K562 (cell line): ENCODE data around the gene EPHB2. TPM values are rescaled to one million over a fixed set of nuclear protein-coding genes. Genes with fewer than 3 reads are reported as not detected.
A peak's percentile ranks its signal among the peaks of the same experiment; 100 is the strongest.

Experiments
- ATAC-seq: fragments of 200-7000 bp; cut with Tn5 transposase; 3 replicates; pipeline ENCODE4 v1.9.1; 2020; ENCODE audit warnings: moderate library complexity
- BruUV-seq: library from RNA; stranded (reverse); fragments of 400-500 nt; replicated peaks from 2 replicates; lab custom pipeline; 2021; lab: Mats Ljungman, UMichigan
- CTCF ChIA-PET: fragments of 300-600 bp; formaldehyde crosslinking; extraction: SDS; loops from one replicate; lab custom pipeline; 2021; ENCODE audit warnings: low intra/inter-chr PET ratio; lab: Yijun Ruan, JAX
- POLR2A ChIA-PET: fragments of 300-600, 350-650 bp; sonication (Branson Sonifier 250); formaldehyde crosslinking; extraction: SDS; loops from one replicate; lab custom pipeline; 2021; ENCODE audit warnings: antibody characterized with exemption, inconsistent platforms; lab: Yijun Ruan, JAX
- DNase-seq, 4 experiments: peaks; one replicate each; pipeline versions ENCODE4 v3.0.0 to v3.0.0-alpha.2; 2011 to 2018; ENCODE audit warnings: low spot score in 3 of 4, mixed read lengths in 3 of 4; ENCODE audit errors: extremely low read depth in 1 of 4
- FAIRE-seq: peaks from 2 replicates; lab custom pipeline; 2011; peaks lifted over from hg19 to GRCh38; lab: Jason Lieb, UNC
- H2AFZ ChIP-seq: 2 replicates; pipeline ENCODE4 v1.6.0; 2011; ENCODE audit warnings: low read depth, low read length, control low read depth, inconsistent platforms
- H3K27ac ChIP-seq: fragments of 200-600 bp; 3 replicates; pipeline ENCODE4 v1.8.0; 2011; ENCODE audit warnings: low read depth, mild to moderate bottlenecking, control low read depth, inconsistent platforms, low read length, moderate library complexity, mixed read lengths; ENCODE audit errors: extremely low read depth
- H3K27me3 ChIP-seq, 2 experiments: fragments of 300-600 bp in 1 of 2; 2 replicates in 1 of 2; 3 replicates in 1 of 2; pipeline versions ENCODE4 v1.6.0 to v1.8.0; 2011; ENCODE audit warnings: inconsistent platforms in 2 of 2, low read length in 2 of 2, mild to moderate bottlenecking in 1 of 2, mixed read lengths in 1 of 2, moderate library complexity in 1 of 2; ENCODE audit not compliant: control insufficient read depth in 2 of 2, insufficient read depth in 2 of 2
- H3K36me3 ChIP-seq: fragments of 300-600 bp; 3 replicates; pipeline ENCODE4 v1.8.0; 2011; ENCODE audit warnings: mild to moderate bottlenecking, low read length, inconsistent platforms; ENCODE audit not compliant: control insufficient read depth, insufficient read depth
- H3K4me1 ChIP-seq, 2 experiments: fragments of 200-600 bp in 1 of 2; replicated peaks in 1 of 2; 2 replicates in 1 of 2; 3 replicates in 1 of 2; pipeline versions ENCODE4 v1.5.1 to v1.8.0; 2011; ENCODE audit warnings: inconsistent platforms in 2 of 2, low read length in 2 of 2, mild to moderate bottlenecking in 1 of 2, mixed read lengths in 1 of 2, moderate library complexity in 1 of 2; ENCODE audit not compliant: control insufficient read depth in 2 of 2, insufficient read depth in 2 of 2
- H3K4me2 ChIP-seq: 2 replicates; pipeline ENCODE4 v1.6.1; 2011; ENCODE audit warnings: low read length, control low read depth, inconsistent platforms, mixed read lengths; ENCODE audit not compliant: insufficient read depth
- H3K4me3 ChIP-seq: fragments of 200-600 bp; sonication (generic), shearing (Covaris generic); 2 replicates; pipeline ENCODE4 v1.5.1; 2016; ENCODE audit warnings: control low read depth, inconsistent platforms
- H3K79me2 ChIP-seq: fragments of 200-600 bp; 3 replicates; pipeline ENCODE4 v1.8.0; 2011; ENCODE audit warnings: low read length, inconsistent platforms; ENCODE audit not compliant: control insufficient read depth, insufficient read depth
- H3K9ac ChIP-seq, 2 experiments: 2 replicates each; pipeline versions ENCODE4 v1.6.0 to v1.6.1; 2011; ENCODE audit warnings: low read depth in 2 of 2, low read length in 2 of 2, control low read depth in 1 of 2, inconsistent platforms in 1 of 2, mild to moderate bottlenecking in 1 of 2, mixed read lengths in 1 of 2; ENCODE audit not compliant: insufficient read depth in 1 of 2
- H3K9me1 ChIP-seq: one replicate; pipeline ENCODE4 v1.6.0; 2011; ENCODE audit warnings: inconsistent platforms, mild to moderate bottlenecking, low read length, moderate library complexity; ENCODE audit not compliant: control insufficient read depth, insufficient read depth
- H3K9me3 ChIP-seq: replicated peaks from 2 replicates; pipeline ENCODE4 v1.5.1; 2011; ENCODE audit warnings: low read depth, low read length, inconsistent platforms; ENCODE audit not compliant: control insufficient read depth, insufficient read depth
- H4K20me1 ChIP-seq: replicated peaks from 2 replicates; pipeline ENCODE4 v1.6.1; 2011; ENCODE audit warnings: low read length, inconsistent platforms, mixed read lengths; ENCODE audit not compliant: control insufficient read depth, insufficient read depth
- BCOR ChIP-seq: fragments of 450-650 bp; IDR thresholded peaks from 2 replicates; pipeline ENCODE4 v1.6.1; 2016
- CBX1 ChIP-seq: sonication (generic); IDR thresholded peaks from 2 replicates; pipeline ENCODE4 v1.6.1; 2016; ENCODE audit warnings: antibody characterized with exemption, low read depth, mild to moderate bottlenecking
- CHD1 ChIP-seq: fragments of 200-600 bp; sonication (generic); IDR thresholded peaks from one replicate; pipeline ENCODE4 v1.6.1; 2012; ENCODE audit warnings: mild to moderate bottlenecking, moderate library complexity, low read length, inconsistent platforms
- ELF2 ChIP-seq: fragments of 250-450 bp; sonication (Bioruptor Pico); IDR thresholded peaks from 2 replicates; pipeline ENCODE4 v1.5.0; 2021; ENCODE audit warnings: mild to moderate bottlenecking
- FOS ChIP-seq: IDR thresholded peaks from 3 replicates; pipeline ENCODE4 v1.6.1; 2011; ENCODE audit not compliant: insufficient read length; ENCODE audit errors: extremely low read depth
- HIVEP1 ChIP-seq: fragments of 250-450 bp; sonication (Bioruptor Pico); IDR thresholded peaks from 2 replicates; pipeline ENCODE4 v1.4.0; 2020; ENCODE audit warnings: mild to moderate bottlenecking
- HNRNPH1 ChIP-seq: fragments of 200-400 bp; formaldehyde crosslinking; optimal IDR thresholded peaks from 2 replicates; pipeline ENCODE3; 2017; ENCODE audit warnings: low read depth, mild to moderate bottlenecking, low read length, moderate library complexity
- MEIS2 ChIP-seq: fragments of 450-650 bp; IDR thresholded peaks from 2 replicates; pipeline ENCODE4 v1.6.1; 2014; ENCODE audit warnings: mild to moderate bottlenecking; ENCODE audit not compliant: partially characterized antibody
- MYC ChIP-seq, 2 experiments: fragments of 250-450 bp in 1 of 2; sonication (Bioruptor Pico) in 1 of 2; IDR thresholded peaks; 2 replicates each; pipeline versions ENCODE4 v1.5.1 to v1.6.1; 2012 to 2021; ENCODE audit warnings: low read depth in 2 of 2, borderline replicate concordance in 1 of 2, improper control_type of control experiment in 1 of 2, low read length in 1 of 2, mild to moderate bottlenecking in 1 of 2, moderate library complexity in 1 of 2
- NRF1 ChIP-seq, 2 experiments: fragments of 450-650 bp; IDR thresholded peaks in 1 of 2; conservative IDR thresholded peaks in 1 of 2; 2 replicates each; pipeline ENCODE4 v1.6.1; 2014; ENCODE audit warnings: mild to moderate bottlenecking in 2 of 2
- RAD51 ChIP-seq: fragments of 450-650 bp; IDR thresholded peaks from 2 replicates; pipeline ENCODE4 v1.7.1; 2016; ENCODE audit warnings: low read depth, mild to moderate bottlenecking, borderline replicate concordance
- SMAD1 ChIP-seq: fragments of 150-350 bp; IDR thresholded peaks from 2 replicates; pipeline ENCODE4 v1.6.1; 2014; ENCODE audit warnings: low read length, low read depth; ENCODE audit not compliant: partially characterized antibody
- SP2 ChIP-seq: IDR thresholded peaks from 2 replicates; pipeline ENCODE4 v1.6.1; 2011; ENCODE audit warnings: mild to moderate bottlenecking, low read depth, low read length, moderate library complexity; ENCODE audit not compliant: poor library complexity, severe bottlenecking; ENCODE audit errors: extremely low read depth
- TARDBP ChIP-seq: fragments of 450-650 bp; IDR thresholded peaks from 2 replicates; pipeline ENCODE4 v1.6.1; 2016
- TCF7L2 ChIP-seq: fragments of 150-350 bp; IDR thresholded peaks from 2 replicates; pipeline ENCODE4 v1.6.1; 2016; ENCODE audit warnings: low read depth, mild to moderate bottlenecking, low read length, moderate library complexity
- ZNF561 ChIP-seq: fragments of 450-650 bp; formaldehyde crosslinking; conservative IDR thresholded peaks from 2 replicates; pipeline ENCODE4 v1.4.0; 2020; ENCODE audit warnings: mild to moderate bottlenecking, moderate library complexity
- WGBS: fragments of 100-300 bp; shearing (Covaris generic); methylation state at CpG from one replicate; pipeline ENCODE4 v1.1.6; 2016; ENCODE audit warnings: low coverage, mixed read lengths; ENCODE audit not compliant: insufficient coverage; ENCODE audit errors: missing lambda C conversion rate; 5-methylcytosine and 5-hydroxymethylcytosine counted together
- in situ Hi-C: fragments of 300-500 bp; cut with MboI; formaldehyde crosslinking; loops from 4 replicates; pipeline ENCODE4 v1.15.0; 2018; ENCODE audit warnings: inconsistent platforms, mixed read lengths
- intact Hi-C: fragments of 100-400 bp; cut with micrococcal nuclease; formaldehyde crosslinking; loops from 2 replicates; pipeline ENCODE4 v1.14.2; 2022
- polyA plus RNA-seq, 8 experiments: library from polyadenylated mRNA; depleted of rRNA in 4 of 8; stranded (reverse) in 5 of 8; unstranded in 3 of 8; fragments of >200 nt; fragmentation: Nextera tagmentation in 2 of 8; fragmentation: Illumina TruSeq in 1 of 8; extraction: Ambion mirVana in 2 of 8; extraction: Trizol in 1 of 8; gene quantifications; 2 replicates each; pipeline versions ENCODE4 v1.2.1 to v1.2.3, GENCODE V29; 2011 to 2014; ENCODE audit warnings: inconsistent platforms in 1 of 8, missing spikeins in 1 of 8
- total RNA-seq, 7 experiments: library from RNA; depleted of rRNA in 6 of 7; stranded (reverse); fragments of >200 nt in 6 of 7; fragmentation: Illumina TruSeq in 2 of 7; extraction: Trizol in 2 of 7; gene quantifications; 2 replicates each; pipeline versions ENCODE4 v1.2.1 to v1.2.3, GENCODE V29; 2011 to 2021; ENCODE audit warnings: low replicate concordance in 1 of 7
- TF ChIP-seq, protein P1 (sequence below): sonication (generic); formaldehyde crosslinking; IDR thresholded peaks from 2 replicates; pipeline ENCODE4 v1.8.0; 2022; ENCODE audit warnings: mild to moderate bottlenecking, missing genetic modification reagents
- TF ChIP-seq, protein P2 (sequence below), 2 experiments: fragments of 250-450 bp in 1 of 2; fragments of 450-650 bp in 1 of 2; sonication (Bioruptor Pico) in 1 of 2; IDR thresholded peaks; 2 replicates each; pipeline versions ENCODE4 v1.6.1 to v1.8.0; 2016 to 2021; ENCODE audit warnings: mild to moderate bottlenecking in 2 of 2, moderate library complexity in 2 of 2, missing compliant biosample characterization in 1 of 2, missing genetic modification characterization in 1 of 2

EPHB2 gene
- total and polyA plus RNA-seq, 9 of the 15 experiments (the other 6 are each of a cell fraction or from before 2014, with no cell fraction given): not detected

DNA sequence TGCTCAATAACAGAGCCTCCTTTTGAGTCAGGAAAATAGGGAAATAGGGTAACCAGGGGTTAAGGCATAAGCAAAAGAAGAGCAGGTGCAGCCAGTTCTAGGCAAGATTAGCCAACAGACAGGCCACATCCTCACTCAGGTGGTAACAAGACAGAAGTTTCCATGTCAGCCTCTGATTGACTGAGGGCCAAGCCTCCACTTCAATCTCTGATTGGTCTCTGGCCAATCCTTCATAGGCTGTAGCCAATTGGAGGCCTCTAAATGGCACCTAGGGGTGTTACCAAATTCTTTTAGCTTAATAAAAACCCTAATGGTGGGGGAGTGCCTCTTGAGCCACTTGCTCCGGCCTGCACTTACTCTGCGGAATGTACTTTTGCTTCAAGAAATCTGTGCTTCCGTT, 224.8 kb downstream of the EPHB2 start (continued):
- TF ChIP-seq FOS (peak; percentile 50), TARDBP (no peak), SP2 (peak; percentile 35), RAD51 (no peak)
- TF ChIP-seq, protein P1, sequence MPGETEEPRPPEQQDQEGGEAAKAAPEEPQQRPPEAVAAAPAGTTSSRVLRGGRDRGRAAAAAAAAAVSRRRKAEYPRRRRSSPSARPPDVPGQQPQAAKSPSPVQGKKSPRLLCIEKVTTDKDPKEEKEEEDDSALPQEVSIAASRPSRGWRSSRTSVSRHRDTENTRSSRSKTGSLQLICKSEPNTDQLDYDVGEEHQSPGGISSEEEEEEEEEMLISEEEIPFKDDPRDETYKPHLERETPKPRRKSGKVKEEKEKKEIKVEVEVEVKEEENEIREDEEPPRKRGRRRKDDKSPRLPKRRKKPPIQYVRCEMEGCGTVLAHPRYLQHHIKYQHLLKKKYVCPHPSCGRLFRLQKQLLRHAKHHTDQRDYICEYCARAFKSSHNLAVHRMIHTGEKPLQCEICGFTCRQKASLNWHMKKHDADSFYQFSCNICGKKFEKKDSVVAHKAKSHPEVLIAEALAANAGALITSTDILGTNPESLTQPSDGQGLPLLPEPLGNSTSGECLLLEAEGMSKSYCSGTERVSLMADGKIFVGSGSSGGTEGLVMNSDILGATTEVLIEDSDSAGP (CRISPR knock-in tag): no peak

DNA sequence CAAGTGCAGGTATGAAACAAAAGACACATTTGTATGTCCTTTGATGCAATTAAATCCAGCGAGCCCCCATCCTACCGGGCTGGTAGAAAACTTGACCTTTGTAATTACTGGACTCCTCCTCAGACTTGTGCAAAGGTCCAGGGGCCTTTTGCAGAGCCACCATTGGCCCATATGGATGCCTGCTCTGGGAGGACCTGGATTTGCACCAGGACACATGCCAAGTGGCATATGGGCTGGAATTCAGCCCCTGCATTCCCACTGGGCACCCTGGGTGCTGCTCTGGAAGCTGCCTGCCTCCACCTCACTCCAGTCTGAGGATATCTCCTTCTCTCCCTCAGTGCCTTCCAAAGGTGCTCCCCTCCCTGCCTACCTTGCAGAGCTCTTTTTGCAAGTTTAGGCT, 226.0 kb downstream of the EPHB2 start:
- CTCF ChIA-PET: no interaction called here
- no peaks in the 10 kb centered on the region for H3K79me2 ChIP-seq
- H3K4me1 ChIP-seq: no peaks in the 10 kb centered on the region; a peak in 1 of 5 replicates
- no peaks in the 10 kb centered on the region for H4K20me1 ChIP-seq
- WGBS: 0% methylated on average over 2 of the region's 2 CpGs
- in situ Hi-C loops: no loop called here
- H3K9me3 ChIP-seq: no peaks in the 10 kb centered on the region; the same call in 1 of the 2 replicates
- POLR2A ChIA-PET: interaction anchor here (0.7 kb wide), 1 partner anchor 836 kb away, joined by 3 read pairs; no protein-coding TSS in a partner anchor
- no peak for FAIRE-seq
- H3K4me3 ChIP-seq: no peak overlapping the region
- H3K4me2 ChIP-seq: no peak overlapping the region
- H3K36me3 ChIP-seq: no peaks in the 10 kb centered on the region
- no peak overlapping the region for H3K9ac ChIP-seq
- H3K27ac ChIP-seq: no peak overlapping the region
- intact Hi-C loops: loop anchor here (10.0 kb wide), 1 partner anchor 512 kb away; no protein-coding TSS in a partner anchor
- no peak for ATAC-seq
- DNase-seq: no peak
- peaks cover 0 to 18% of the 10 kb centered on the region in 2 experiments; a peak in 2 of 5 replicates for H3K27me3 ChIP-seq
- BruUV-seq: no TSS peak
- H3K9me1 ChIP-seq: no peaks in the 10 kb centered on the region
- H2AFZ ChIP-seq: no peak overlapping the region
- no peak for TF ChIP-seq MYC (IDR thresholded peaks at IDR 0.05; ENCODE audit: low read depth, low read length)
- no peak for TF ChIP-seq MYC (CRISPR knock-in tag; IDR thresholded peaks at IDR 0.05; ENCODE audit: borderline replicate concordance, low read depth)
- no peak for TF ChIP-seq NRF1 (conservative IDR thresholded peaks at IDR 0.05 in 1 of 2, IDR thresholded peaks at IDR 0.05 in 1 of 2)
- no peak for TF ChIP-seq SMAD1
- TF ChIP-seq TCF7L2: no peak
- TF ChIP-seq, protein P2, sequence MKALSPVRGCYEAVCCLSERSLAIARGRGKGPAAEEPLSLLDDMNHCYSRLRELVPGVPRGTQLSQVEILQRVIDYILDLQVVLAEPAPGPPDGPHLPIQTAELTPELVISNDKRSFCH (CRISPR knock-in tag; IDR thresholded peaks at IDR 0.05): no peak
- TF ChIP-seq, protein P2 (tag; IDR thresholded peaks at IDR 0.05): no peak
- no peak for TF ChIP-seq HNRNPH1
- no peak for TF ChIP-seq MEIS2
- no peak for TF ChIP-seq ZNF561 (CRISPR knock-in tag)
- TF ChIP-seq CBX1: no peak
- TF ChIP-seq ELF2 (CRISPR knock-in tag): no peak
- TF ChIP-seq HIVEP1 (CRISPR knock-in tag): no peak
- TF ChIP-seq CHD1: no peak
- no peak for TF ChIP-seq BCOR
